HepG2 (cell line): ENCODE data around the gene CYB5A.

Experiments
- ARNT ChIP-seq: fragments of 450-650 bp; IDR thresholded peaks from 2 replicates; pipeline ENCODE4 v1.6.1; 2017
- CTCF ChIP-seq: sonication (generic); formaldehyde crosslinking; IDR thresholded peaks from 2 replicates; pipeline ENCODE4 v1.5.0; 2020; ENCODE audit warnings: mild to moderate bottlenecking, missing genetic modification reagents, moderate library complexity
- GPN1 ChIP-seq: sonication (generic); formaldehyde crosslinking; IDR thresholded peaks from 2 replicates; pipeline ENCODE4 v1.5.1; 2020; ENCODE audit warnings: missing genetic modification reagents, borderline replicate concordance
- KAT8 ChIP-seq: IDR thresholded peaks from 2 replicates; pipeline ENCODE4 v1.6.1; 2016; ENCODE audit warnings: missing genetic modification reagents, missing compliant biosample characterization
- SAP130 ChIP-seq: IDR thresholded peaks from 2 replicates; pipeline ENCODE4 v1.6.1; 2016; ENCODE audit warnings: low read depth
- TAF1 ChIP-seq: sonication (generic); formaldehyde crosslinking; IDR thresholded peaks from 2 replicates; pipeline ENCODE4 v1.4.0; 2020; ENCODE audit warnings: missing genetic modification reagents
- TCF7 ChIP-seq: sonication (generic); IDR thresholded peaks from 2 replicates; pipeline ENCODE4 v1.6.1; 2016; ENCODE audit warnings: antibody characterized with exemption, low read depth
- TCF7L2 ChIP-seq: IDR thresholded peaks from 2 replicates; pipeline ENCODE4 v1.6.1; 2011; ENCODE audit warnings: mild to moderate bottlenecking, low read depth, low read length, moderate library complexity
- ZFP36 ChIP-seq: fragments of 150-350 bp; IDR thresholded peaks from 2 replicates; pipeline ENCODE4 v1.6.1; 2018; ENCODE audit warnings: borderline replicate concordance, low read length, low read depth; ENCODE audit not compliant: partially characterized antibody
- ZNF563 ChIP-seq: sonication (generic); formaldehyde crosslinking; IDR thresholded peaks from 2 replicates; pipeline ENCODE4 v1.8.0; 2022; ENCODE audit warnings: mild to moderate bottlenecking, moderate library complexity, missing genetic modification reagents
- ZNF629 ChIP-seq: sonication (generic); formaldehyde crosslinking; conservative IDR thresholded peaks from 2 replicates; pipeline ENCODE4 v1.5.0; 2020; ENCODE audit warnings: missing genetic modification reagents
- TF ChIP-seq, protein P1 (sequence below): sonication (generic); formaldehyde crosslinking; IDR thresholded peaks from 2 replicates; pipeline ENCODE4 v1.4.0; 2020; ENCODE audit warnings: low read depth, mild to moderate bottlenecking, missing genetic modification reagents
- TF ChIP-seq, protein P2 (sequence below): IDR thresholded peaks from 2 replicates; pipeline ENCODE4 v1.6.1; 2016; ENCODE audit warnings: missing biosample characterization, missing genetic modification reagents, low read depth
- TF ChIP-seq, protein P3 (sequence below): sonication (generic); formaldehyde crosslinking; IDR thresholded peaks from 2 replicates; pipeline ENCODE4 v1.4.0; 2020; ENCODE audit warnings: missing genetic modification reagents, mild to moderate bottlenecking, borderline replicate concordance

GRCh38 chr18:74251297-74252038 is 40.3 kb downstream of the CYB5A start:
- TF ChIP-seq KAT8 (CRISPR knock-in tag) (no peak), CTCF (CRISPR knock-in tag) (no peak), SAP130 (CRISPR knock-in tag) (peak; percentile 51), GPN1 (CRISPR knock-in tag) (no peak), ZNF629 (CRISPR knock-in tag) (no peak), ARNT (no peak), TCF7 (no peak), TAF1 (CRISPR knock-in tag) (no peak), TCF7L2 (no peak), ZNF563 (CRISPR knock-in tag) (no peak), ZFP36 (no peak)
- TF ChIP-seq, protein P1, sequence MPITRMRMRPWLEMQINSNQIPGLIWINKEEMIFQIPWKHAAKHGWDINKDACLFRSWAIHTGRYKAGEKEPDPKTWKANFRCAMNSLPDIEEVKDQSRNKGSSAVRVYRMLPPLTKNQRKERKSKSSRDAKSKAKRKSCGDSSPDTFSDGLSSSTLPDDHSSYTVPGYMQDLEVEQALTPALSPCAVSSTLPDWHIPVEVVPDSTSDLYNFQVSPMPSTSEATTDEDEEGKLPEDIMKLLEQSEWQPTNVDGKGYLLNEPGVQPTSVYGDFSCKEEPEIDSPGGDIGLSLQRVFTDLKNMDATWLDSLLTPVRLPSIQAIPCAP (CRISPR knock-in tag): no peak
- TF ChIP-seq, protein P2, sequence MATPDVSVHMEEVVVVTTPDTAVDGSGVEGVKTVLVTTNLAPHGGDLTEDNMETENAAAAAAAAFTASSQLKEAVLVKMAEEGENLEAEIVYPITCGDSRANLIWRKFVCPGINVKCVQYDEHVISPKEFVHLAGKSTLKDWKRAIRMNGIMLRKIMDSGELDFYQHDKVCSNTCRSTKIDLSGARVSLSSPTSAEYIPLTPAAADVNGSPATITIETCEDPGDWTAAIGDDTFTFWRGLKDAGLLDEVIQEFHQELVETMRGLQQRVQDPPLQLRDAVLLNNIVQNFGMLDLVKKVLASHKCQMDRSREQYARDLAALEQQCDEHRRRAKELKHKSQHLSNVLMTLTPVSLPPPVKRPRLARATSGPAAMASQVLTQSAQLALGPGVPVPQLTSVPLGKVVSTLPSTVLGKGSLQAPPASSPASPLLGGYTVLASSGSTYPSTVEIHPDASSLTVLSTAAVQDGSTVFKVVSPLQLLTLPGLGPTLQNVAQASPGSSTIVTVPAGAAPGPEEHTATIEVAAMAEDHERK (CRISPR knock-in tag): no peak
- TF ChIP-seq, protein P3, sequence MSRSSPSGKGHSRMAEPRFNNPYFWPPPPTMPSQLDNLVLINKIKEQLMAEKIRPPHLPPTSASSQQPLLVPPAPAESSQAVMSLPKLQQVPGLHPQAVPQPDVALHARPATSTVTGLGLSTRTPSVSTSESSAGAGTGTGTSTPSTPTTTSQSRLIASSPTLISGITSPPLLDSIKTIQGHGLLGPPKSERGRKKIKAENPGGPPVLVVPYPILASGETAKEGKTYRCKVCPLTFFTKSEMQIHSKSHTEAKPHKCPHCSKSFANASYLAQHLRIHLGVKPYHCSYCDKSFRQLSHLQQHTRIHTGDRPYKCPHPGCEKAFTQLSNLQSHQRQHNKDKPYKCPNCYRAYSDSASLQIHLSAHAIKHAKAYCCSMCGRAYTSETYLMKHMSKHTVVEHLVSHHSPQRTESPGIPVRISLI (CRISPR knock-in tag): no peak
